ENCODE data around the gene FOXL1.

Gene FOXL1

GRCh38 chr16:86608301-86608747 is 30.0 kb downstream of the FOXL1 start:
- DNase-seq: no peak

DNA sequence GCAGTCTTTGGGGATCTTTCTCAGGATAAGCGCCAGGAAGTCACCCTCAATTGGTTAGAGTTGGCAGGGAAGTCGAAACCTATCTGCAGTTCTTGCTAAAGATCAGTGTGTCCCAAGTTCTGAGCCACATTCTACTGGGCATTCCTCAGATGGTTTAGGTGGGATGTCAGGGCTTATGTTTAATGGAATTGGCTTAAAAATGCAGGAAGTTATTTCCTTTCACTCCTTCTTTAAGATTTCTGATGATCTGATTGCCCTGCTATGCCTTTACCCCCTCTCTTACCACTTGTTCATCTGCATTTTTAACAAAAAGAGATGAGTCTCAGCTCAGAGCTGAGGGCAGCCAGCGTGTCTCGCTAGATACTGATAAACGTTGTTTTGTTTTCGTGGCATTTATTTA is 30.8 kb downstream of the FOXL1 start:
- DNase-seq: no peak

DNA sequence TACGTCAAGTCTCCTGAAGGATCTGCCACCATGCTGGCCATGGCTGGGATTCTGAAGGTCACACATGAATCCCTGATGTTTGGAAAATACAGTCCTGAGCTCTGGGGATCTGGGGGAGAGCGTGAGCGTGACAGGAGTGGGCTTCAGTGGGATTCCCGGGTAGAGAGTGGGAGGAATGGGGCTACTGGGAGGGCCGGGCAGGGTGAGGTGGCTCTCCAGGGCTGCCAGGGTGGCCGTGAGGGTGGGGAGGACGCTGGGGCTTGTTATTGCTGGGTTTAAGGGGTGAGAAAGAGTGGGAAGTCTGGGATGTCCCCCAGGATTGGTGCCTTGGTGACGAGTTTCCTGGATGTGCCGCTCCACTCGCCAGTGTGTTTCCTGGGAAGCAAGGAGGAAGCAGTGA is 31.3 kb downstream of the FOXL1 start:
- no peak for DNase-seq

DNA sequence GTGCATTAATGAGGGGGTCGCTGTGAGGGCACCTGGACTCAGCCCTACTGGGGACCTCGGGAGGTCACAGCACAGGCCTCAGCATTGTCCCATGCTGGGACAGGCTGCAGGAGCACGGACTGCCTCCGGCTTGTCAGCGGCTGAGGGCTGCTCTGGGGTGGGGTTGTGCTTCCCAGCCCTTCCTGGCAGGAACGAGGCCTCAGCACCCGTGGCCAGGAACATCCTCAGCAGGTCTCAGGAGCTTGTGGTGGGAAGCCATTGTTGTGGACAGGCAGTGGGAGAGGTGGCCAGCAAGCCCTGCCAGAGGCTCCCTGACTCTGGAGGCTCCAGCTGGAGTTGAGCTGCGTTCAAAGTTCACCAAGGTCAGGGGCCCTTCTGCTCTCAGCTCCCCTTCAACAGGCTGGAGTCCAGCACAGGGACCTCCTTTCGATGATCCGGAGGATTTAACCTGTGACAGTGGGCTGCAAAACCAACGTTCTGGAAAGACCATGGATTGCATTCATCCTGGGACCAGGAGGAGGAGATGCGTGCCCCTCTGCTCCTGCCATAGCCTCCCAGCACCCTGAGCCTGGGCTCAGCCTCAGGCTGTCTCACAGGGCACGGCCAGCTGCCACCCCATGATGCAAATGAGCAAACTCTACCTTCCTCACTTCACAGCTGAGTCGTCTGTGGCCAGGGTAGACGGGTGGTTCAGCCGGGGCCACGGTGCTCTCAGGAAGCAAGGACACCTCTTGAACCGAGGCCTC is 32.6 kb downstream of the FOXL1 start:
- DNase-seq: no peak

DNA sequence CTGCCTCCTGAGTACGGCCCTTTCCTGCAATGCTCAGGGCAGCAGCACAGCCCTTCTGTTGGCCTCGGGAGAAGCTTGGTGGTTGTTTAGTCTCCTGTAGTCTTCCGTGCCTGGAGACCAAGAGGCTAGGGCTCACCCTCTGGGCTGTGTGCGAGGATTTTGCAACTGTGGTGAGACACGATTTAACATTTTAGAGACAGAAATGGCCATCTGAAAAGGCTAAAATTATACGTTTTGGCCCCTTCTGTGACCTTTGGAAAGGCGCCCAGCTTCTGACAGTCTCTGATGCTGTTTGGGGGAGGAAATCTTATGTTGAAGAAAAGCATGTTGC is 33.1 kb downstream of the FOXL1 start:
- DNase-seq: no peak

GRCh38 chr16:86611941-86612340 is 33.6 kb downstream of the FOXL1 start:
- no peak for DNase-seq

DNA sequence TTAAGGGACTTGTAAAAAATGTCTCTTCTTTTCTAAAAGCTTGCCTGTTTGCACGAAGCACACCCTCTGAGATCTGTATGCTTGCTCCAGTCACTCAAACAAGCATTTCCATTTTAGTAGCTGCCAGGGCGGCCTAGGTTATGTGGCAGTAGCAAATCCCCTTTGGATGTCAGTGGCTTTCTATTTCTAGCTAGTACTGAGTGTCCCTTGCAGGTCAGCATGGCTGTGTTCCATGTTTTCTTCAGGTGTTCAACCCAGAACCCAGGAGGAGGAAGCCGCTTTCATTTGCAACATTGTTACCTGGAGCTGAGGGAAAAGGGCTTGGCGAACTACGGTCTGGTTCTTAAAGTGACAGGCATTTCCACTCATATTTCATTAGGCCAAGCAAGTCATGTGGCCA is 36.4 kb downstream of the FOXL1 start:
- DNase-seq: no peak

DNA sequence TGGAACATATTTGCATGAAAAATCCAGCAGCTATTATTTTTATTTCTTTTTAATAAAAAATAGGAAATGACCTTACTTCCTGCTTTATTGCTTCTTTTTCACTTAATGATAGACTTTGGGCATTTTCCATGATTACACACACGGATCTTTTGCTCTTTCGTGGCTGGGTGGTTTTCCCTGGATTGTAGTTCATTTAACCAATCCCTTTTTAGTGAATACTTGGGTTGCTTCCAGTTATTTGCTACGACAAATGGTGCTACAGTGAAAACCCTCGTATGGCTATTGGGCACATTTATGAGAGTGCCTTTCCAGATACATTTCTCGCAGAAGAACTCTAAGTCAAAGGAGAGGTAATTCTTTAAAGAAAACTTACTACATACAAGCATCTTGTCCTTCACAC is 38.6 kb downstream of the FOXL1 start:
- no peak for DNase-seq

DNA sequence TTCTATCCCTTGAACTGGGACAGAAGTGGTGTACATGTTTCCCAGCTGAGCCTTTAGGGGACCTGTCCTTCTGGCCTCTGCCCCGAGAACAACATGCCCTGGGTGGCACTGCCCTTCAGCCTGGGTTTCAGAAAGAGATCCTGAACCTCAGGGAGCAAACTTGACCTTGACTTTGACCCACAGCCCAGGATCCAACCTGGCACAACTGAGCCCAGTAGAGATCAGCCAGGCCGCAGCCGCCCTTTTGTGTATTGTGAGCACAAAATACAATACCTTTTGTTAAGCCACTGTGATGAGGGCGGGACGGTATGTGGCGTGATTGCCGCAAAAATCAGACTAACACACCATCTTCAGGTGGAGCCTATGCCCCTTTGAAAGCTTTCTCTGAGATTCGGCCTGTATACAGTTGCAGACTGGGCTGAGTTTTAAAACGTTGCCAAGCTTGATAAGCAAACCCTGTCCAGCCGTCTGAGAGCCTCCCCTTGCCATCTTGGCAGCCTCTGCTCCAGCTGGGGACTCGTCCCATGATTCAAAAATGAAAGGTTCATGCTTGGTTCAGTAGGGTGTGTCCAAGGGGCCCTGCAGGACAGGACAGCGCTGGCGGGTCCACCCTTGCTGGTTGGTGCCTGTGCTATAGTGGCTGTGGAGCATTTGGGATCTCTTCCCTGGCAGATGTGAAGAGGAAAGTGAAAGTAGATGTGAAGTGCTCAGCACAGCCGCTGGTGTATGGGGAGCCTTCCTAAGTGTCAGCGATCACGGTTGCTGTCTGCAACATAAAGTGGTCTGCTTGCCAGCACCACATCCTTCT is 40.3 kb downstream of the FOXL1 start:
- no peak for DNase-seq

- DNase-seq: no peak
Measured at GRCh38 chr16:86619239-86619794, 41.0 kb downstream of the FOXL1 start.

GRCh38 chr16:86620184-86620583 is 41.8 kb downstream of the FOXL1 start:
- no peak for DNase-seq

DNA sequence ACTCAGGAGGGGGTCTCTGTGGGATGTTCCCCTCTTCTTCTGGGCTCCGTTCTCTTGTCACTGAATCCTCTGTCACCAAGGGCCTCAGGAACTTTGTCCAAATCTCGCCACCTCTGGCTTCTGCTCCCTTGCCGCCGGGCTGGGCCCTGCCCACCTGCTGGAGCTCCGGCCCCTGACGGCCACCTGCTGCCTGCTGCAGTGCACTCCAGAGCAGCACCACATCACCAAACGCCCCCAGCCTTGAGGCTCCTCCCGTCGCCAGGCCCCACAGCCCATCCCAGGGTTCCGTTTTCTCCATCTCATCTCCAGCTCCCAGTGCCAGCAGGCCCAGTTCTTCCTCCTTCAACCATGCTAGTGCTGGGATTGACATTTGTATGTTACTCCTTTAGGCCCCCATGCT is 43.6 kb downstream of the FOXL1 start:
- no peak for DNase-seq

- no peak for DNase-seq
Measured at GRCh38 chr16:86622700-86623615, 44.6 kb downstream of the FOXL1 start.

GRCh38 chr16:86625029-86625428 is 46.7 kb downstream of the FOXL1 start:
- no peak for DNase-seq

- no peak for DNase-seq
Measured at GRCh38 chr16:86625821-86626220, 47.5 kb downstream of the FOXL1 start.

GRCh38 chr16:86626284-86626683 is 47.9 kb downstream of the FOXL1 start:
- no peak for DNase-seq

DNA sequence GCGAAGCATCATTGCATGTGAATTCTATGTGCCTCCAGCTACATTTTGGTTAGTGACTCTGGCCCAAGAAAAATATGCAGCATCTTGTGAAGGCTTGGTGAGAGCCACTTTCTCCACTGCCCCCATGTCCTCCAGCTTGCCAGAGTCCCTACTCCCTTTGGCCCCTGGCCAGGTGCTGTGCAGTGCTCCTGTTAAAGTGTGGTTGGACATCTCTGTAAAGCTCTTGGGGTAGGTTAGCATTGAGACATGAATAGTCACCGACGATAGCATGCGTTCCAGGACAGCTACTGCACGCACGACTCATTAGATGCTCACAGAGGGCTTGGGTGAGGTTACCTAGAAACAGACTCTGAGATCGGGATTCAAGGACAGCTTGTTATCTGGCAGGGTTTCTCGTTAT is 48.6 kb downstream of the FOXL1 start:
- no peak for DNase-seq

GRCh38 chr16:86628614-86629013 is 50.3 kb downstream of the FOXL1 start:
- no peak for DNase-seq

GRCh38 chr16:86630471-86630870 is 52.1 kb downstream of the FOXL1 start:
- DNase-seq: no peak

- DNase-seq: no peak
Measured at GRCh38 chr16:86631444-86631843, 53.1 kb downstream of the FOXL1 start.
